B cell (primary cell): ENCODE data around the gene TMBIM4. TPM values are rescaled to one million over a fixed set of nuclear protein-coding genes. Genes with fewer than 3 reads are reported as not detected.

ENCODE experiments used
- ATAC-seq: fragments of 200-7000 bp; cut with Tn5 transposase; one replicate; pipeline ENCODE4 v1.10.0; 2021; ENCODE audit warnings: low read depth, mild to moderate bottlenecking, moderate number of reproducible peaks, moderate library complexity
- CTCF ChIA-PET: fragments of 350-600 bp; sonication (Branson Sonifier 250); formaldehyde crosslinking; loops from one replicate; lab custom pipeline; 2021; ENCODE audit warnings: antibody characterized with exemption, inconsistent platforms; lab: Charles Lee
- POLR2A ChIA-PET: fragments of 350-600 bp; sonication (Branson Sonifier 250); formaldehyde crosslinking; loops from one replicate; lab custom pipeline; 2021; ENCODE audit warnings: antibody characterized with exemption; lab: Charles Lee
- DNase-seq: peaks from one replicate; pipeline ENCODE4 v3.0.0; 2013
- H2AFZ ChIP-seq: 2 replicates; pipeline ENCODE4 v1.6.1; 2012; ENCODE audit warnings: mild to moderate bottlenecking, low read depth, low read length; ENCODE audit not compliant: insufficient read depth, poor library complexity, severe bottlenecking
- H3K27ac ChIP-seq, 2 donors: 1 replicate in 1 of 2; 2 replicates in 1 of 2; pipeline ENCODE4 v1.5.1; 2012 to 2013; ENCODE audit warnings: low read length in 2 of 2, mild to moderate bottlenecking in 2 of 2, moderate library complexity in 1 of 2
- H3K27me3 ChIP-seq, 4 experiments: fragments of 200-600 bp in 1 of 4; sonication (generic) in 1 of 4; replicated peaks in 1 of 4; 1 replicate in 2 of 4; 2 replicates in 2 of 4; pipeline versions ENCODE4 v1.6.1 to v1.7.0; 2013 to 2016; ENCODE audit warnings: low read length in 3 of 4, mild to moderate bottlenecking in 2 of 4, mixed read lengths in 1 of 4, moderate library complexity in 1 of 4; ENCODE audit not compliant: insufficient read depth in 4 of 4, control insufficient read depth in 3 of 4; ENCODE audit errors: control extremely low read depth in 1 of 4
- H3K36me3 ChIP-seq, 2 experiments: replicated peaks in 1 of 2; 1 replicate in 1 of 2; 2 replicates in 1 of 2; pipeline versions ENCODE4 v1.6.1 to v1.7.1; 2013; ENCODE audit warnings: low read length in 1 of 2; ENCODE audit not compliant: insufficient read depth in 2 of 2, control insufficient read depth in 1 of 2; ENCODE audit errors: control extremely low read depth in 1 of 2, extremely low read depth in 1 of 2
- H3K4me1 ChIP-seq, 2 donors: fragments of 200-600 bp in 1 of 2; sonication (generic) in 1 of 2; 1 replicate in 1 of 2; 2 replicates in 1 of 2; pipeline versions ENCODE4 v1.5.1 to v1.6.1; 2013 to 2017; ENCODE audit warnings: low read length in 2 of 2; ENCODE audit not compliant: control insufficient read depth in 2 of 2, insufficient read depth in 2 of 2
- H3K4me2 ChIP-seq: replicated peaks from 2 replicates; pipeline ENCODE3; 2012; ENCODE audit warnings: mild to moderate bottlenecking, low read depth, low read length; ENCODE audit not compliant: poor library complexity, severe bottlenecking
- H3K4me3 ChIP-seq, 5 experiments: fragments of 200-600 bp in 1 of 5; sonication (generic) in 1 of 5; 1 replicate in 3 of 5; 2 replicates in 2 of 5; pipeline versions ENCODE4 v1.5.1 to v1.7.0; 2011 to 2016; ENCODE audit warnings: low read length in 4 of 5, mild to moderate bottlenecking in 4 of 5, low read depth in 2 of 5, control low read depth in 1 of 5, moderate library complexity in 1 of 5; ENCODE audit not compliant: insufficient read depth in 1 of 5; ENCODE audit errors: control extremely low read depth in 1 of 5, extremely low read depth in 1 of 5
- H3K79me2 ChIP-seq: fragments of 200-600 bp; sonication (generic); one replicate; pipeline ENCODE4 v1.6.0; 2016; ENCODE audit warnings: low read length; ENCODE audit not compliant: control insufficient read depth, insufficient read depth
- H3K9ac ChIP-seq: fragments of 200-600 bp; sonication (generic); 2 replicates; pipeline ENCODE4 v1.6.1; 2017; ENCODE audit warnings: mild to moderate bottlenecking, low read length, moderate library complexity
- H3K9me3 ChIP-seq, 3 donors: one replicate each; pipeline versions ENCODE4 v1.6.1 to v1.7.1; 2013; ENCODE audit warnings: low read length in 2 of 3; ENCODE audit not compliant: control insufficient read depth in 2 of 3, insufficient read depth in 1 of 3; ENCODE audit errors: control extremely low read depth in 1 of 3
- H4K20me1 ChIP-seq: 2 replicates; pipeline ENCODE4 v1.6.0; 2012; ENCODE audit warnings: mild to moderate bottlenecking, low read length; ENCODE audit not compliant: insufficient read depth, control insufficient read depth, poor library complexity, severe bottlenecking
- H3K27ac Mint-ChIP-seq: one replicate; pipeline ENCODE4 v1.8.0; 2021; ENCODE audit warnings: mixed read lengths
- H3K27me3 Mint-ChIP-seq: one replicate; pipeline ENCODE4 v1.8.0; 2021; ENCODE audit warnings: mixed read lengths
- H3K4me1 Mint-ChIP-seq: one replicate; pipeline ENCODE4 v1.8.0; 2021; ENCODE audit warnings: mixed read lengths
- H3K4me3 Mint-ChIP-seq: one replicate; pipeline ENCODE4 v1.8.0; 2021; ENCODE audit warnings: mixed read lengths
- H3K9me3 Mint-ChIP-seq: one replicate; pipeline ENCODE4 v1.8.0; 2022; ENCODE audit warnings: mixed read lengths; ENCODE audit not compliant: insufficient read depth
- CTCF ChIP-seq: fragments of 200-600 bp; IDR thresholded peaks from one replicate; pipeline ENCODE4 v1.8.0; 2022; ENCODE audit warnings: antibody characterized with exemption, mild to moderate bottlenecking
- EZH2 ChIP-seq: IDR thresholded peaks from 2 replicates; pipeline ENCODE4 v1.6.1; 2012; ENCODE audit warnings: borderline replicate concordance, low read depth, mild to moderate bottlenecking, moderate library complexity, low read length; ENCODE audit not compliant: insufficient read depth, poor library complexity, severe bottlenecking
- WGBS: methylation state at CpG from one replicate; pipeline ENCODE4 v1.1.5; 2013; ENCODE audit warnings: missing lambda C conversion rate; ENCODE audit not compliant: insufficient coverage; 5-methylcytosine and 5-hydroxymethylcytosine counted together
- intact Hi-C: fragments of 100-400 bp; cut with micrococcal nuclease; formaldehyde crosslinking; loops from one replicate; pipeline ENCODE4 v1.10.0; 2022
- polyA plus RNA-seq: library from polyadenylated mRNA; depleted of rRNA; stranded (reverse); fragments of >200 nt; gene quantifications from 2 replicates; pipeline ENCODE4 v1.2.3, GENCODE V29; 2012
- total RNA-seq, 2 donors: library from RNA; stranded (reverse); fragments of 120-200 nt in 1 of 2; gene quantifications; 1 replicate in 1 of 2; 2 replicates in 1 of 2; pipeline versions ENCODE4 v1.2.3 to v1.2.4, GENCODE V29; 2013 to 2022

Gene TMBIM4
- total and polyA plus RNA-seq, 2 donors (not counting 1 experiment from before 2014, with no cell fraction given): 85.1 to 88.1 TPM

- Histone ChIP-seq H3K4me2 (peak overlapping the region; percentile 77), H3K9ac (peak overlapping the region; percentile 97), H3K27ac (peak overlapping the region; percentile 97), H2AFZ (peak overlapping the region; percentile 83), H3K79me2 (peaks cover 68% of the 10 kb centered on the region), H4K20me1 (peaks cover 23% of the 10 kb centered on the region), H3K36me3 (peaks cover 0 to 8% of the 10 kb centered on the region in 2 experiments), H3K4me1 (peaks cover 31 to 41% of the 10 kb centered on the region in 2 donors), H3K9me3 (peaks cover 0 to 4% (median 0%) of the 10 kb centered on the region in 3 donors), H3K27me3 (no peaks in the 10 kb centered on the region), H3K4me3 (peak overlapping the region; percentile 73 to 99 (median 91))
- Mint-ChIP-seq H3K27me3 (no peaks in the 10 kb centered on the region), H3K4me1 (peaks cover 53% of the 10 kb centered on the region), H3K4me3 (peak overlapping the region; percentile 89), H3K27ac (peak overlapping the region; percentile 65), H3K9me3 (no peaks in the 10 kb centered on the region)
- CTCF ChIA-PET: interaction anchor here (0.9 to 2.1 kb wide), 5 partner anchors 9 to 525 kb away, joined by 3 to 14 read pairs (median 3); partner anchors contain the start of gene LLPH
- POLR2A ChIA-PET: interaction anchor here (1.5 to 1.8 kb wide), 3 partner anchors 30 to 65 kb away, joined by 4 to 23 read pairs (median 4); partner anchors contain the start of gene LLPH
- TF ChIP-seq EZH2: no peak
- no peak for TF ChIP-seq CTCF
- DNase-seq (no peak), ATAC-seq (no peak)
- WGBS: 77% methylated on average over 8 of the region's 8 CpGs
- intact Hi-C loops: no loop called here
Measured at GRCh38 chr12:66168410-66168809, 1.4 kb downstream of the TMBIM4 start.

GRCh38 chr12:66166561-66166960, 3.2 kb downstream of the TMBIM4 start:
- CTCF ChIA-PET: interaction anchor here (0.7 kb wide), 1 partner anchor 36 kb away, joined by 3 read pairs; the partner anchor contains the start of gene LLPH
- H3K27me3 ChIP-seq: no peaks in the 10 kb centered on the region
- POLR2A ChIA-PET: no interaction called here
- H2AFZ ChIP-seq: no peak overlapping the region
- no peak overlapping the region for H3K9ac ChIP-seq
- TF ChIP-seq CTCF (no peak), EZH2 (no peak)
- H3K79me2 ChIP-seq: peaks cover 86% of the 10 kb centered on the region
- ATAC-seq (no peak), DNase-seq (no peak)
- H3K4me3 Mint-ChIP-seq: peak overlapping the region; percentile 46
- H3K27ac Mint-ChIP-seq: no peak overlapping the region
- intact Hi-C loops: no loop called here
- peaks cover 0 to 8% of the 10 kb centered on the region in 2 experiments for H3K36me3 ChIP-seq
- no peaks in the 10 kb centered on the region for H3K9me3 Mint-ChIP-seq
- H3K4me1 Mint-ChIP-seq: peaks cover 67% of the 10 kb centered on the region
- H4K20me1 ChIP-seq: peaks cover 40% of the 10 kb centered on the region
- peak overlapping the region; percentile 9 for H3K4me2 ChIP-seq
- no peak overlapping the region for H3K4me3 ChIP-seq
- peaks cover 0 to 4% (median 0%) of the 10 kb centered on the region in 3 donors for H3K9me3 ChIP-seq
- peaks cover 40 to 44% of the 10 kb centered on the region in 2 donors for H3K4me1 ChIP-seq
- WGBS: no CpG with 5 or more reads among the region's 2 CpGs
- no peaks in the 10 kb centered on the region for H3K27me3 Mint-ChIP-seq
- H3K27ac ChIP-seq: no peak overlapping the region
